ENCODE results near the gene IRX5. TPM values are rescaled to one million over a fixed set of nuclear protein-coding genes. Genes with fewer than 3 reads are reported as not detected.

Gene IRX5
- total RNA-seq, 1 experiment from 2014 or later = 0.85 TPM

GRCh38 chr16:54929090-54930004, 1.3 kb upstream of the IRX5 start:
- peak; percentile 97 for DNase-seq (ENCODE audit: low read depth)

- DNase-seq (ENCODE audit: low read depth) = no peak
Observed at GRCh38 chr16:54930869-54931119, 129 bp downstream of the IRX5 start.

GRCh38 chr16:54931120-54932014, 702 bp downstream of the IRX5 start:
- DNase-seq (ENCODE audit: low read depth) = no peak

- DNase-seq (ENCODE audit: low read depth) = no peak
Observed at GRCh38 chr16:54932021-54932660, 1.5 kb downstream of the IRX5 start.

GRCh38 chr16:54932737-54933254, 2.1 kb downstream of the IRX5 start:
- no peak for DNase-seq (ENCODE audit: low read depth)

GRCh38 chr16:54933281-54934011, 2.8 kb downstream of the IRX5 start:
- DNase-seq (ENCODE audit: low read depth) = no peak

GRCh38 chr16:54934481-54935265, 4.0 kb downstream of the IRX5 start:
- no peak for DNase-seq (ENCODE audit: low read depth)

- no peak for DNase-seq (ENCODE audit: low read depth)
Observed at GRCh38 chr16:54935266-54935968, 4.8 kb downstream of the IRX5 start.

GRCh38 chr16:54936201-54936978, 5.7 kb downstream of the IRX5 start:
- no peak for DNase-seq (ENCODE audit: low read depth)

GRCh38 chr16:54936979-54937670, 6.5 kb downstream of the IRX5 start:
- DNase-seq (ENCODE audit: low read depth) = no peak

GRCh38 chr16:54937671-54938211, 7.1 kb downstream of the IRX5 start:
- DNase-seq (ENCODE audit: low read depth) = no peak

- DNase-seq (ENCODE audit: low read depth) = no peak
Observed at GRCh38 chr16:54938212-54939028, 7.8 kb downstream of the IRX5 start.

GRCh38 chr16:54939029-54939346, 8.3 kb downstream of the IRX5 start:
- no peak for DNase-seq (ENCODE audit: low read depth)

- DNase-seq (ENCODE audit: low read depth) = no peak
Observed at GRCh38 chr16:54939510-54940278, 9.0 kb downstream of the IRX5 start.

- DNase-seq (ENCODE audit: low read depth) = no peak
Observed at GRCh38 chr16:54940279-54940604, 9.6 kb downstream of the IRX5 start.

GRCh38 chr16:54942353-54942943, 11.8 kb downstream of the IRX5 start:
- no peak for DNase-seq (ENCODE audit: low read depth)

Data from HT1080 (cell line).